ENCODE measurements around the gene PDZD2. TPM values are rescaled to one million over a fixed set of nuclear protein-coding genes. Genes with fewer than 3 reads are reported as not detected.
"Not testable (repeated sequence)": the region's sequence is repeated elsewhere in the genome, so short reads cannot be mapped to it uniquely, and the experiment has no call there.

The PDZD2 gene
- total RNA-seq, 4 donors from 2014 or later: 10.2 to 15.0 (median 12.2) TPM

DNA sequence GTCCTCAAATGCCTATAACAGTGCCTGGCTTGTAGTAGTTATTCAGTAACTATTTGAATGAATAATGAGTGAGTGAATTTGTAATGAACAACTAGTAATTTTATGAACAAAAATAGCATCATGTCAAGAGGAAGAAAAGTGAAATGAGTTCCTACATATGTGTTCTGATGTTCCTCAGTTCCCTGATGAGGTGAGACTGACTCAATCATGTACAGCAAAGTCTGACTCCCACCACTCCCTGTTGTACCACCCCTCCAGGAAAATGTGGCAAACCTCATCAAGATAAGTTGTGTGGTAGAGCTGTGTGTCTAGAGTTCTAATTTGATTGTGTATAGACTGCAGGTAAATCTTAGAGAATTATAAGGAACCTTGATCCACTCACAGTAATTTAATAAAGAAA, 333.6 kb downstream of the PDZD2 start:
- TF ChIP-seq EP300 (IDR thresholded peaks at IDR 0.05) (no peak), CTCF (IDR thresholded peaks at IDR 0.05) (no peak), POLR2AphosphoS5 (IDR thresholded peaks at IDR 0.05) (no peak), POLR2A (IDR thresholded peaks at IDR 0.05; ENCODE audit: low read depth) (no peak)
- no peaks in the 10 kb centered on the region for H3K27me3 ChIP-seq
- H3K4me1 ChIP-seq: no peaks in the 10 kb centered on the region
- no peaks in the 10 kb centered on the region for H3K36me3 ChIP-seq
- no peak overlapping the region for H3K4me3 ChIP-seq
- intact Hi-C loops (cut with DNase I): no loop called here
- no peaks in the 10 kb centered on the region for H3K9me3 ChIP-seq
- DNase-seq (ENCODE audit: extremely low spot score): no peak
- H3K27ac ChIP-seq (replicated peaks in 1 of 4): no peak overlapping the region

DNA sequence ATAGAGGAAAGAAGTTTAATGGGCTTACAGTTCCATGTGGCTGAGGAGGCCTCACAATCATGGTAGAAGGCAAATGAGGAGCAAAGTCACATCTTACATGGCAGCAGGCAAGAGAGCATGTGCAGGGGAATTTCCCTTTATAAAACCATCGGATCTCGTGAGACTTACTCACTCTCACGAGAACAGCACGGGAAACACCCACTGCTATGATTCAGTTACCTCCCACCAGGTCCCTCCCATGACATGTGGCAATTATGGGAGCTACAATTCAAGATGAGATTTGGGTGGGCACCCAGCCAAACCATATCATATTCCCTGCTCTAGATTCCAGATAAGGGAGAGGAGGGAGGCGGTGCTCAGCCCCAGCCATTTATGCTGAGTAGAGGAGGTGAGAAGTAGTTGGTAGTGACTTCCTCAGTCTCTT, 336.3 kb downstream of the PDZD2 start:
- H3K36me3 ChIP-seq; DNase-seq (ENCODE audit: extremely low spot score); H3K27ac ChIP-seq (replicated peaks in 1 of 4); H3K27me3 ChIP-seq; H3K4me1 ChIP-seq; H3K9me3 ChIP-seq; H3K4me3 ChIP-seq; intact Hi-C loops (cut with DNase I): not testable (repeated sequence)
- WGBS: 88% methylated on average over 5 of the region's 5 CpGs

- Histone ChIP-seq H3K36me3 (no peaks in the 10 kb centered on the region), H3K4me3 (no peak overlapping the region), H3K27me3 (no peaks in the 10 kb centered on the region), H3K9me3 (no peaks in the 10 kb centered on the region), H3K27ac (replicated peaks in 1 of 4) (no peak overlapping the region), H3K4me1 (no peaks in the 10 kb centered on the region)
- no peak for TF ChIP-seq CTCF (IDR thresholded peaks at IDR 0.05)
- intact Hi-C loops (cut with DNase I): no loop called here
- no peak for DNase-seq (ENCODE audit: extremely low spot score)
- WGBS: 91% methylated on average over 1 of the region's 1 CpG
Measured at GRCh38 chr5:31976169-31976568, 337.2 kb downstream of the PDZD2 start.

GRCh38 chr5:31981361-31981945, 342.5 kb downstream of the PDZD2 start:
- intact Hi-C loops (cut with DNase I): no loop called here
- TF ChIP-seq EP300 (IDR thresholded peaks at IDR 0.05) (no peak), POLR2AphosphoS5 (IDR thresholded peaks at IDR 0.05) (no peak), POLR2A (IDR thresholded peaks at IDR 0.05; ENCODE audit: low read depth) (no peak)
- no peaks in the 10 kb centered on the region for H3K27me3 ChIP-seq
- WGBS: 88% methylated on average over 7 of the region's 7 CpGs
- no peaks in the 10 kb centered on the region for H3K36me3 ChIP-seq
- no peak overlapping the region for H3K4me3 ChIP-seq
- H3K27ac ChIP-seq (replicated peaks in 1 of 4): no peak overlapping the region
- H3K9me3 ChIP-seq: no peaks in the 10 kb centered on the region
- no peak for DNase-seq (ENCODE audit: extremely low spot score)
- H3K4me1 ChIP-seq: peaks cover 0 to 18% (median 0%) of the 10 kb centered on the region in 4 donors

GRCh38 chr5:31982027-31982426, 343.1 kb downstream of the PDZD2 start:
- H3K4me3 ChIP-seq: no peak overlapping the region
- no peak overlapping the region for H3K27ac ChIP-seq (replicated peaks in 1 of 4)
- WGBS: 96% methylated on average over 6 of the region's 6 CpGs
- peaks cover 0 to 2% (median 0%) of the 10 kb centered on the region in 4 donors for H3K36me3 ChIP-seq
- no peaks in the 10 kb centered on the region for H3K27me3 ChIP-seq
- no peak for DNase-seq (ENCODE audit: extremely low spot score)
- TF ChIP-seq POLR2A (IDR thresholded peaks at IDR 0.05; ENCODE audit: low read depth) (no peak), CTCF (IDR thresholded peaks at IDR 0.05) (no peak), EP300 (IDR thresholded peaks at IDR 0.05) (no peak), POLR2AphosphoS5 (IDR thresholded peaks at IDR 0.05) (no peak)
- intact Hi-C loops (cut with DNase I): no loop called here
- H3K9me3 ChIP-seq: no peaks in the 10 kb centered on the region
- H3K4me1 ChIP-seq: peaks cover 0 to 18% (median 0%) of the 10 kb centered on the region in 4 donors

DNA sequence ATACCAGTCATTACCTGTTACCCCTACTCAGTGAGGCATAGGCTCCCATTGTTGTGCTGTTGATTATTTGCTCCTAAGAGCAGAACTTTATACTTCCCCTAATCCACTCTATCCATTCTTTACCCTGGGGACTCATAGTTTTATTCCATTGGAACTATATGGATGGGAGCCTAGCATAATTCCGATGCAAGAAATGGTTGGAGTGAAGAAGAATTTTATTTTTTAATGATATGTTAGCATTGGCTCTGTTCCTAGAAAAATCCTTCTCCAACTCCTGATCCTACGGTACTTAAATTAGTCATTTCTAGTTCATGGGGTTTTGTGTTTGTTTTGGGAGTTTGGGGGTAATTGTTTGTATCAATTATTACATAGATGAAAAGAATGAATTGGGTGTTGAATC, 343.7 kb downstream of the PDZD2 start:
- peaks cover 0 to 18% (median 0%) of the 10 kb centered on the region in 4 donors for H3K4me1 ChIP-seq
- no peak overlapping the region for H3K4me3 ChIP-seq
- no peak overlapping the region for H3K27ac ChIP-seq (replicated peaks in 1 of 4)
- no peaks in the 10 kb centered on the region for H3K9me3 ChIP-seq
- TF ChIP-seq POLR2AphosphoS5 (IDR thresholded peaks at IDR 0.05): no peak
- no peak for TF ChIP-seq EP300 (IDR thresholded peaks at IDR 0.05)
- no peak for TF ChIP-seq CTCF (IDR thresholded peaks at IDR 0.05)
- TF ChIP-seq POLR2A (IDR thresholded peaks at IDR 0.05; ENCODE audit: low read depth): no peak
- H3K27me3 ChIP-seq: no peaks in the 10 kb centered on the region
- WGBS: 62% methylated on average over 2 of the region's 2 CpGs
- no peak for DNase-seq (ENCODE audit: extremely low spot score)
- intact Hi-C loops (cut with DNase I): no loop called here
- peaks cover 0 to 8% (median 0%) of the 10 kb centered on the region in 4 donors for H3K36me3 ChIP-seq

All from esophagus muscularis mucosa (tissue), 4 donors.